ENCODE measurements around the gene NEO1. TPM values are rescaled to one million over a fixed set of nuclear protein-coding genes. Genes with fewer than 3 reads are reported as not detected.
"Not testable (repeated sequence)": the region's sequence is repeated elsewhere in the genome, so short reads cannot be mapped to it uniquely, and the experiment has no call there.

NEO1 gene
- total RNA-seq, 1 donor from 2014 or later = 31.3 TPM

DNA sequence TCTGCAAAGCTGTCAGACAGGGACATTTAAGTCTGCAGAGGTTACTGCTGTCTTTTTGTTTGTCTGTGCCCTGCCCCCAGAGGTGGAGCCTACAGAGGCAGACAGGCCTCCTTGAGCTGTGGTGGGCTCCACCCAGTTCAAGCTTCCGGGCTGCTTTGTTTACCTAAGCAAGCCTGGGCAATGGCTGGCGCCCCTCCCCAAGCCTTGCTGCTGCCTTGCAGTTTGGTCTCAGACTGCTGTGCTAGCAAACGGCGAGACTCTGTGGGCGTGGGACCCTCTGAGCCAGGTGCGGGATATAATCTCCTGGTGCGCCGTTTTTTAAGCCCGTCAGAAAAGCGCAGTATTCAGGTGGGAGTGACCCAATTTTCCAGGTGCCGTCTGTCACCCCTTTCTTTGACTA lies 169.2 kb downstream of the NEO1 start:
- not testable (repeated sequence) for H3K4me3 ChIP-seq (ENCODE audit: low read length in 3 of 3); H3K9ac ChIP-seq (ENCODE audit: low read depth in 1 of 3, low read length in 3 of 3); H3K36me3 ChIP-seq (ENCODE audit: control insufficient read depth in 3 of 3, insufficient read depth in 3 of 3, low read length in 3 of 3); H3K4me1 ChIP-seq (ENCODE audit: control insufficient read depth in 3 of 3, insufficient read depth in 3 of 3, low read length in 3 of 3); H3K9me3 ChIP-seq (ENCODE audit: control insufficient read depth in 3 of 3, low read length in 3 of 3); H3K27ac ChIP-seq (ENCODE audit: low read depth, low read length); H3K27me3 ChIP-seq (ENCODE audit: control insufficient read depth in 3 of 3, insufficient read depth in 3 of 3, low read length in 3 of 3)

DNA sequence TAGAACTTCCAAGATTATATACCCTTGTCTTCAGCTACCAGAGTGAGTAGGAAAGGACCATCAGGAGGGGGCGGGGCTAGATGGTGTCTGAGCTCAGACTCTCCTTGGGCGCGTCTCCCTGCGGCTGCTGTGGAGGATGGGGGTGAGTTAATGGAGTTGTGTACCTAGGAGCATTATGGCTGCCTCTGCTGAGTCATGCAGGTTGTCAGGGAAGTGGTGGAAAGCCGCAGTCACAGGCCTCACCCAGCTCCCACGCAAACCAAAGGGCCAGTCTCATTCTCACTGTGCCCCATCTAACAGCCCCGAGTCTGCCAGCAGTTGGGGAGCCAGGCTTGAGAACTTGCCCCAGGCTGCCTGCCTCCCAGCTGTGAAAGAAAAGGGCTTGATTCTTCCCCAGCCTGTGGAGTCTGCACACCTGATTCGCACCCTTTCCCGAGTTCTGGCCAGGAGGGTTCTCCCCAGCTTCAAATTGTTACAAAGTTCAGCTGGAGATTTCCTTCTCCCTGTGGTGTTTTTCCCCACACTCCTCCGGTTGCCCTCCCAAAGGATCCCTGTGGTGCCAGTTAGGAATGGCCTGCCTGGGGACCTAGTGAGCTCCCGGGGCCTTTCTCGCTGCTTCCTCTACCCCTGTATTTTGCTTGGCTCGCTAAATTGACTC lies 173.2 kb downstream of the NEO1 start:
- Histone ChIP-seq H3K9ac (ENCODE audit: low read depth in 1 of 3, low read length in 3 of 3) (no peak overlapping the region), H3K27me3 (ENCODE audit: control insufficient read depth in 3 of 3, insufficient read depth in 3 of 3, low read length in 3 of 3) (no peaks in the 10 kb centered on the region), H3K4me1 (ENCODE audit: control insufficient read depth in 3 of 3, insufficient read depth in 3 of 3, low read length in 3 of 3) (peaks cover 0 to 2% (median 0%) of the 10 kb centered on the region in 3 donors), H3K9me3 (ENCODE audit: control insufficient read depth in 3 of 3, low read length in 3 of 3) (no peaks in the 10 kb centered on the region), H3K27ac (ENCODE audit: low read depth, low read length) (no peak overlapping the region), H3K36me3 (ENCODE audit: control insufficient read depth in 3 of 3, insufficient read depth in 3 of 3, low read length in 3 of 3) (no peaks in the 10 kb centered on the region), H3K4me3 (ENCODE audit: low read length in 3 of 3) (no peak overlapping the region)

- no peaks in the 10 kb centered on the region for H3K36me3 ChIP-seq (ENCODE audit: control insufficient read depth in 3 of 3, insufficient read depth in 3 of 3, low read length in 3 of 3)
- H3K4me1 ChIP-seq (ENCODE audit: control insufficient read depth in 3 of 3, insufficient read depth in 3 of 3, low read length in 3 of 3) = peaks cover 0 to 2% (median 0%) of the 10 kb centered on the region in 3 donors
- no peaks in the 10 kb centered on the region for H3K27me3 ChIP-seq (ENCODE audit: control insufficient read depth in 3 of 3, insufficient read depth in 3 of 3, low read length in 3 of 3)
- no peak overlapping the region for H3K9ac ChIP-seq (ENCODE audit: low read depth in 1 of 3, low read length in 3 of 3)
- H3K27ac ChIP-seq (ENCODE audit: low read depth, low read length) = no peak overlapping the region
- no peaks in the 10 kb centered on the region for H3K9me3 ChIP-seq (ENCODE audit: control insufficient read depth in 3 of 3, low read length in 3 of 3)
- H3K4me3 ChIP-seq (ENCODE audit: low read length in 3 of 3) = no peak overlapping the region
Observed at GRCh38 chr15:73226093-73226814, 174.0 kb downstream of the NEO1 start.

- peaks cover 0 to 2% (median 0%) of the 10 kb centered on the region in 3 donors for H3K4me1 ChIP-seq (ENCODE audit: control insufficient read depth in 3 of 3, insufficient read depth in 3 of 3, low read length in 3 of 3)
- no peak overlapping the region for H3K9ac ChIP-seq (ENCODE audit: low read depth in 1 of 3, low read length in 3 of 3)
- no peaks in the 10 kb centered on the region for H3K9me3 ChIP-seq (ENCODE audit: control insufficient read depth in 3 of 3, low read length in 3 of 3)
- no peaks in the 10 kb centered on the region for H3K36me3 ChIP-seq (ENCODE audit: control insufficient read depth in 3 of 3, insufficient read depth in 3 of 3, low read length in 3 of 3)
- H3K27me3 ChIP-seq (ENCODE audit: control insufficient read depth in 3 of 3, insufficient read depth in 3 of 3, low read length in 3 of 3) = no peaks in the 10 kb centered on the region
- no peak overlapping the region for H3K4me3 ChIP-seq (ENCODE audit: low read length in 3 of 3)
- H3K27ac ChIP-seq (ENCODE audit: low read depth, low read length) = no peak overlapping the region
Observed at GRCh38 chr15:73227433-73228056, 175.3 kb downstream of the NEO1 start.

DNA sequence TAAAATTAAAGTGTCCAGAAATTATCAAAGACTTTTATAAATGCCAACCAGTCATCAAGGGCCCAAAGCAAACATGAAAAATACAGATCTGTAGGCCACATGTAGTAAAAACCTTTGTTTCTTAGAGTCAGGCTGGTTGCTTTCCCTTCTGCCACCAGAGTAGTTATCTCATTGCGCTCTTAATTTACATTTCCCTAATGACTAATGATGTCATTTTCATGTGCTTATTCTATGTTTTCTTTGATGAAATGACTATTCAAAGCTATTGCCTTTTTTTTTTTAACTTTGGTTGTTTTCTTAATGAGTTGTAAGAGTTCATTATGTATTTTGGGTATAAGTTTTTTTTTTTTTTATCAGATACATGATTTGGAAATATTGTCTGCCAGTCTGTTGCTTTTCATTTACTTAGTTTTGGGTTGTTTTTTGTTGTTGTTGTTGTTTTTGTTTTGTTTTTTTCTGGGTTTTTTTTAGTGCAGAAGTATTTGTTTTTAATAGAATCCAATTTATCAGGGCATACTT lies 175.9 kb downstream of the NEO1 start:
- H3K27ac ChIP-seq (ENCODE audit: low read depth, low read length) = no peak overlapping the region
- H3K27me3 ChIP-seq (ENCODE audit: control insufficient read depth in 3 of 3, insufficient read depth in 3 of 3, low read length in 3 of 3) = no peaks in the 10 kb centered on the region
- peaks cover 0 to 2% (median 0%) of the 10 kb centered on the region in 3 donors for H3K4me1 ChIP-seq (ENCODE audit: control insufficient read depth in 3 of 3, insufficient read depth in 3 of 3, low read length in 3 of 3)
- no peak overlapping the region for H3K4me3 ChIP-seq (ENCODE audit: low read length in 3 of 3)
- H3K9me3 ChIP-seq (ENCODE audit: control insufficient read depth in 3 of 3, low read length in 3 of 3) = no peaks in the 10 kb centered on the region
- no peaks in the 10 kb centered on the region for H3K36me3 ChIP-seq (ENCODE audit: control insufficient read depth in 3 of 3, insufficient read depth in 3 of 3, low read length in 3 of 3)
- H3K9ac ChIP-seq (ENCODE audit: low read depth in 1 of 3, low read length in 3 of 3) = no peak overlapping the region

GRCh38 chr15:73231661-73232419 lies 179.6 kb downstream of the NEO1 start:
- Histone ChIP-seq H3K4me1 (ENCODE audit: control insufficient read depth in 3 of 3, insufficient read depth in 3 of 3, low read length in 3 of 3) (peaks cover 0 to 2% (median 0%) of the 10 kb centered on the region in 3 donors), H3K27ac (ENCODE audit: low read depth, low read length) (no peak overlapping the region), H3K4me3 (ENCODE audit: low read length in 3 of 3) (no peak overlapping the region), H3K36me3 (ENCODE audit: control insufficient read depth in 3 of 3, insufficient read depth in 3 of 3, low read length in 3 of 3) (peaks cover 2 to 5% (median 4%) of the 10 kb centered on the region in 3 donors), H3K27me3 (ENCODE audit: control insufficient read depth in 3 of 3, insufficient read depth in 3 of 3, low read length in 3 of 3) (no peaks in the 10 kb centered on the region), H3K9ac (ENCODE audit: low read depth in 1 of 3, low read length in 3 of 3) (no peak overlapping the region), H3K9me3 (ENCODE audit: control insufficient read depth in 3 of 3, low read length in 3 of 3) (no peaks in the 10 kb centered on the region)

DNA sequence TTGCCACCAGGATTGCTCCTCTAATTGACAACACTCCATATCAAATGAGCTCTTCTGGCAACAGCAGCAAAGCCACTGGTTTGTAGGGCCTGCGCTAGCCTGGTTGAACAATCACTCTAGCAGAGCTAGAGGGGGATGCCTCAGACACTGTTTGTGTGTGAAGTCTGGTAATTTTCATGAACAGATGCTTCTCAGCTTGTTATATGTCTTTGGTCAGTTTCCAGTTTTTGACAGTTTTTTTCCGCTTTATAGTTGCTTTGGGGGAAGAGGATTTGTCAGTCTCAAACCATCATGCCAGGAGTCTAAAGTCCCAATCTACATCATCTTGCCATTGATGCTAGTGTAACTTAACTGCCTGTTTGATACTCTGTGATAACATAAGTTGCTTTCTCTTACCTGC lies 180.5 kb downstream of the NEO1 start:
- Histone ChIP-seq H3K27ac (ENCODE audit: low read depth, low read length) (no peak overlapping the region), H3K9me3 (ENCODE audit: control insufficient read depth in 3 of 3, low read length in 3 of 3) (no peaks in the 10 kb centered on the region), H3K27me3 (ENCODE audit: control insufficient read depth in 3 of 3, insufficient read depth in 3 of 3, low read length in 3 of 3) (no peaks in the 10 kb centered on the region)

GRCh38 chr15:73233623-73234022 lies 181.4 kb downstream of the NEO1 start:
- H3K27ac ChIP-seq (ENCODE audit: low read depth, low read length) = no peak overlapping the region
- no peaks in the 10 kb centered on the region for H3K9me3 ChIP-seq (ENCODE audit: control insufficient read depth in 3 of 3, low read length in 3 of 3)
- no peak overlapping the region for H3K9ac ChIP-seq (ENCODE audit: low read depth in 1 of 3, low read length in 3 of 3)

More for the DNA sequence above, 180.5 kb downstream of the NEO1 start:
- no peak overlapping the region for H3K9ac ChIP-seq (ENCODE audit: low read depth in 1 of 3, low read length in 3 of 3)
- peaks cover 2 to 5% (median 4%) of the 10 kb centered on the region in 3 donors for H3K36me3 ChIP-seq (ENCODE audit: control insufficient read depth in 3 of 3, insufficient read depth in 3 of 3, low read length in 3 of 3)
- H3K4me3 ChIP-seq (ENCODE audit: low read length in 3 of 3) = no peak overlapping the region
- no peaks in the 10 kb centered on the region for H3K4me1 ChIP-seq (ENCODE audit: control insufficient read depth in 3 of 3, insufficient read depth in 3 of 3, low read length in 3 of 3)

DNA sequence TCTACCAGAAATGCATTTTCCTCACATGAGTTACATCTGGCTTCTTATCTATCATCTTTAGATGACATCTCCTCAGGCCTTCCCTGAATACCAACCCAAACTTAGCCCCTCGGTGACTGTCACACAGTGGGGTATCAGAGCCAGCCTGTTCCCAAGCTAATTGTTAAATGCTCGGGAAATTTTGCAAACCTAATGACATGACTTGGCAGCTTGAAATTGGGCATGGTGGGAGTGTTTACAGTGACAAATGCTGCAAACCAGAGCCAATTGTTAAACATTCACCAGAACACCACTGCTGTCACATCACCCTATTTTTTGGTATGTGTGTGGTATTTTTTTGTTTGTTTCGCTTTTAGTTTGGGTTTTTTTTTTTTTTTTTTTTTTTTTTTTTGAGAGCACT lies 185.6 kb downstream of the NEO1 start:
- Histone ChIP-seq H3K27me3 (ENCODE audit: control insufficient read depth in 3 of 3, insufficient read depth in 3 of 3, low read length in 3 of 3) (no peaks in the 10 kb centered on the region), H3K9ac (ENCODE audit: low read depth in 1 of 3, low read length in 3 of 3) (no peak overlapping the region), H3K4me1 (ENCODE audit: control insufficient read depth in 3 of 3, insufficient read depth in 3 of 3, low read length in 3 of 3) (no peaks in the 10 kb centered on the region), H3K36me3 (ENCODE audit: control insufficient read depth in 3 of 3, insufficient read depth in 3 of 3, low read length in 3 of 3) (peaks cover 2 to 9% (median 4%) of the 10 kb centered on the region in 3 donors), H3K4me3 (ENCODE audit: low read length in 3 of 3) (no peak overlapping the region), H3K9me3 (ENCODE audit: control insufficient read depth in 3 of 3, low read length in 3 of 3) (no peaks in the 10 kb centered on the region), H3K27ac (ENCODE audit: low read depth, low read length) (no peak overlapping the region)

More at GRCh38 chr15:73233623-73234022, 181.4 kb downstream of the NEO1 start:
- peaks cover 2 to 5% (median 4%) of the 10 kb centered on the region in 3 donors for H3K36me3 ChIP-seq (ENCODE audit: control insufficient read depth in 3 of 3, insufficient read depth in 3 of 3, low read length in 3 of 3)
- no peaks in the 10 kb centered on the region for H3K27me3 ChIP-seq (ENCODE audit: control insufficient read depth in 3 of 3, insufficient read depth in 3 of 3, low read length in 3 of 3)
- no peaks in the 10 kb centered on the region for H3K4me1 ChIP-seq (ENCODE audit: control insufficient read depth in 3 of 3, insufficient read depth in 3 of 3, low read length in 3 of 3)
- H3K4me3 ChIP-seq (ENCODE audit: low read length in 3 of 3) = no peak overlapping the region
